ENCODE measurements around the gene CADPS. TPM values are rescaled to one million over a fixed set of nuclear protein-coding genes. Genes with fewer than 3 reads are reported as not detected.

CADPS gene
- total RNA-seq, 4 donors from 2014 or later, result 0.82 to 13.2 TPM; not detected in 2

GRCh38 chr3:62439176-62439813 is 435.9 kb downstream of the CADPS start:
- Histone ChIP-seq H3K27me3 (no peaks in the 10 kb centered on the region), H3K4me1 (no peaks in the 10 kb centered on the region), H3K9me3 (no peaks in the 10 kb centered on the region), H3K36me3 (no peaks in the 10 kb centered on the region), H3K4me3 (no peak overlapping the region), H3K27ac (no peak overlapping the region)
- no peak for TF ChIP-seq CTCF (IDR thresholded peaks at IDR 0.05)
- intact Hi-C loops (cut with DNase I; ENCODE audit: low total_unique reads), result no loop called here
- DNase-seq, result no peak

- Histone ChIP-seq H3K27me3 (no peaks in the 10 kb centered on the region), H3K27ac (no peak overlapping the region), H3K4me1 (no peaks in the 10 kb centered on the region), H3K36me3 (no peaks in the 10 kb centered on the region), H3K9me3 (no peaks in the 10 kb centered on the region), H3K4me3 (no peak overlapping the region)
- intact Hi-C loops (cut with DNase I; ENCODE audit: low total_unique reads), result no loop called here
- TF ChIP-seq POLR2A (IDR thresholded peaks at IDR 0.05), result no peak
- no peak for TF ChIP-seq CTCF (IDR thresholded peaks at IDR 0.05)
- no peak for DNase-seq
Measured at GRCh38 chr3:62436785-62437184, 438.4 kb downstream of the CADPS start.

- H3K4me1 ChIP-seq, result no peaks in the 10 kb centered on the region
- no peak overlapping the region for H3K27ac ChIP-seq
- DNase-seq, result no peak
- H3K36me3 ChIP-seq, result no peaks in the 10 kb centered on the region
- TF ChIP-seq POLR2A (IDR thresholded peaks at IDR 0.05) (no peak), CTCF (IDR thresholded peaks at IDR 0.05) (no peak)
- no peak overlapping the region for H3K4me3 ChIP-seq
- H3K27me3 ChIP-seq, result no peaks in the 10 kb centered on the region
- no peaks in the 10 kb centered on the region for H3K9me3 ChIP-seq
- intact Hi-C loops (cut with DNase I; ENCODE audit: low total_unique reads), result no loop called here
Measured at GRCh38 chr3:62433396-62433795, 441.8 kb downstream of the CADPS start.

- no peaks in the 10 kb centered on the region for H3K9me3 ChIP-seq
- intact Hi-C loops (cut with DNase I; ENCODE audit: low total_unique reads), result no loop called here
- H3K4me3 ChIP-seq, result no peak overlapping the region
- DNase-seq, result no peak
- H3K4me1 ChIP-seq, result no peaks in the 10 kb centered on the region
- no peaks in the 10 kb centered on the region for H3K27me3 ChIP-seq
- no peaks in the 10 kb centered on the region for H3K36me3 ChIP-seq
- TF ChIP-seq POLR2A (IDR thresholded peaks at IDR 0.05) (no peak), CTCF (IDR thresholded peaks at IDR 0.05) (no peak)
- H3K27ac ChIP-seq, result no peak overlapping the region
Measured at GRCh38 chr3:62421207-62421606, 454.0 kb downstream of the CADPS start.

- no peaks in the 10 kb centered on the region for H3K9me3 ChIP-seq
- no peaks in the 10 kb centered on the region for H3K4me1 ChIP-seq
- intact Hi-C loops (cut with DNase I; ENCODE audit: low total_unique reads), result no loop called here
- no peak overlapping the region for H3K4me3 ChIP-seq
- DNase-seq, result no peak
- H3K27ac ChIP-seq, result no peak overlapping the region
- no peaks in the 10 kb centered on the region for H3K27me3 ChIP-seq
- no peaks in the 10 kb centered on the region for H3K36me3 ChIP-seq
- TF ChIP-seq CTCF (IDR thresholded peaks at IDR 0.05), result no peak
- TF ChIP-seq POLR2A (IDR thresholded peaks at IDR 0.05), result no peak
Measured at GRCh38 chr3:62416144-62416543, 459.1 kb downstream of the CADPS start.
